SK-N-MC (cell line): ENCODE measurements around the gene C1QL2.

Source experiments
- EZH2 ChIP-seq: fragments of 200-600 bp; sonication (generic); IDR thresholded peaks from one replicate; pipeline ENCODE4 v1.6.1; 2017; ENCODE audit warnings: antibody characterized with exemption
- POLR2AphosphoS5 ChIP-seq: IDR thresholded peaks from 2 replicates; pipeline ENCODE4 v1.6.1; 2012; ENCODE audit warnings: mild to moderate bottlenecking, low read depth, low read length, borderline replicate concordance

GRCh38 chr2:119197126-119197405 lies 38.5 kb upstream of the C1QL2 start:
- TF ChIP-seq EZH2 (no peak), POLR2AphosphoS5 (no peak)
